M059J (cell line): ENCODE data around the gene MPC1. TPM values are rescaled to one million over a fixed set of nuclear protein-coding genes. Genes with fewer than 3 reads are reported as not detected.

Experiments used
- DNase-seq: peaks from one replicate; pipeline ENCODE4 v3.0.0-alpha.2; 2012; ENCODE audit warnings: low read depth
- total RNA-seq: library from RNA; depleted of rRNA; stranded (reverse); fragments of >200 nt; shearing (Covaris generic); gene quantifications from 2 replicates; pipeline ENCODE4 v1.2.3, GENCODE V29; 2014; rRNA removed

The MPC1 gene
- total RNA-seq, 1 experiment from 2014 or later: 42.3 TPM

GRCh38 chr6:166317261-166318212 lies 65.2 kb downstream of the MPC1 start:
- DNase-seq: no peak

GRCh38 chr6:166315436-166315835 lies 67.3 kb downstream of the MPC1 start:
- no peak for DNase-seq

Other genes with a start within 250 kb of the MPC1 start
- gene TBXT, start 215.1 kb downstream of the MPC1 start, total RNA-seq: not detected in 2 replicates
- gene PRR18, start 74.5 kb downstream of the MPC1 start, total RNA-seq: not detected in 2 replicates
- 73.6 and 79.6 TPM in 2 replicates for gene SFT2D1, start 40.4 kb downstream of the MPC1 start, total RNA-seq
- gene RAMACL, start 203.7 kb upstream of the MPC1 start, total RNA-seq: 0.27 and 0.30 TPM in 2 replicates
- gene RPS6KA2, start 244.3 kb upstream of the MPC1 start, total RNA-seq: 1.9 and 7.2 TPM in 2 replicates